ENCODE results near the gene RAB6B.

- no peak for TF ChIP-seq CTCF (optimal IDR thresholded peaks at IDR 0.05 in 1 of 3, IDR thresholded peaks at IDR 0.05 in 1 of 3, conservative IDR thresholded peaks at IDR 0.05 in 1 of 3; ENCODE audit: extremely low read depth in 1 of 3, insufficient read depth in 2 of 3, low read length in 3 of 3)
- TF ChIP-seq EZH2 (IDR thresholded peaks at IDR 0.05; ENCODE audit: low read length): no peak
These were observed 40.7 kb downstream of the RAB6B start for GRCh38 chr3:133855002-133855370.
